Spleen (tissue), 7 donors: ENCODE measurements around the gene SLC25A34.

Source experiments
- CTCF ChIP-seq, 11 experiments: fragments of 200-600 bp in 7 of 11; fragments of 450-650 bp in 4 of 11; sonication (generic) in 4 of 11; IDR thresholded peaks in 8 of 11; conservative IDR thresholded peaks in 3 of 11; 1 replicate in 7 of 11; 2 replicates in 4 of 11; pipeline versions ENCODE4 v1.4.0 to v1.8.0; 2016 to 2021; ENCODE audit warnings: antibody characterized with exemption in 11 of 11, inconsistent platforms in 4 of 11, mild to moderate bottlenecking in 1 of 11
- POLR2A ChIP-seq, 3 donors: fragments of 450-650 bp; IDR thresholded peaks; one replicate each; pipeline ENCODE4 v1.5.1; 2017; ENCODE audit warnings: antibody characterized with exemption in 3 of 3, mild to moderate bottlenecking in 1 of 3
- donor health status: DM: no; HTN: no; CAD: no; lungs with moderate emphysema.
- donor health status: DM: no; HTN: no; CAD: no.
- donor health status: DM: no; HTN: no; CAD: no.

- TF ChIP-seq CTCF (IDR thresholded peaks at IDR 0.05 in 8 of 11, conservative IDR thresholded peaks at IDR 0.05 in 3 of 11) (no peak), POLR2A (IDR thresholded peaks at IDR 0.05) (no peak)
Measured at GRCh38 chr1:15738416-15739113, 2.5 kb downstream of the SLC25A34 start.
